Measurements from ENCODE around the gene GNA12. TPM values are rescaled to one million over a fixed set of nuclear protein-coding genes. Genes with fewer than 3 reads are reported as not detected.
A peak's percentile ranks its signal among the peaks of the same experiment; 100 is the strongest.

GNA12 gene
- total and polyA plus RNA-seq, 2 of the 4 experiments (the other 2 are of a cell fraction): 14.3 to 93.9 TPM

GRCh38 chr7:2680792-2681490, 163.2 kb downstream of the GNA12 start:
- Histone ChIP-seq H4K20me1 (ENCODE audit: insufficient read depth, low read length) (no peaks in the 10 kb centered on the region), H2BK20ac (ENCODE audit: low read depth, low read length) (no peak overlapping the region), H3K4me2 (ENCODE audit: low read depth, low read length) (no peak overlapping the region), H3K27me3 (ENCODE audit: control insufficient read depth, insufficient read depth, low read length) (peaks cover 3% of the 10 kb centered on the region; the same call in 1 of the 2 replicates), H3K4me1 (ENCODE audit: control insufficient read depth, insufficient read depth, low read length) (no peaks in the 10 kb centered on the region), H3K4ac (ENCODE audit: low read depth, low read length) (no peak overlapping the region), H3K9me3 (ENCODE audit: control insufficient read depth, insufficient read depth, low read length) (peaks cover 2% of the 10 kb centered on the region; the same call in 1 of the 2 replicates), H4K8ac (ENCODE audit: low read depth in 2 of 2, low read length in 2 of 2) (no peak overlapping the region), H4K91ac (ENCODE audit: insufficient read depth, low read depth, low read length) (no peak overlapping the region), H3K27ac (ENCODE audit: insufficient read depth, low read length) (no peak overlapping the region), H2AFZ (replicated peaks; ENCODE audit: low read length, poor library complexity) (peak overlapping the region; percentile 13), H3K36me3 (ENCODE audit: control insufficient read depth, insufficient read depth, low read length) (no peaks in the 10 kb centered on the region), H3K18ac (ENCODE audit: low read depth, low read length) (no peak overlapping the region), H2AK9ac (replicated peaks; ENCODE audit: low read depth, low read length, poor library complexity) (no peak overlapping the region), H3K56ac (ENCODE audit: extremely low read depth, insufficient read depth, low read length) (no peak overlapping the region), H2BK120ac (ENCODE audit: low read depth, low read length) (no peak overlapping the region), H3K9ac (ENCODE audit: low read depth, low read length) (no peak overlapping the region), H2AK5ac (ENCODE audit: low read depth, low read length) (no peak overlapping the region), H2BK15ac (ENCODE audit: low read depth, low read length) (no peak overlapping the region), H3K9me1 (ENCODE audit: insufficient read depth, low read length) (no peaks in the 10 kb centered on the region), H3K79me1 (ENCODE audit: low read depth in 1 of 2, low read length in 2 of 2) (no peaks in the 10 kb centered on the region), H3K14ac (replicated peaks; ENCODE audit: low read depth, low read length) (no peak overlapping the region), H3K23ac (ENCODE audit: low read depth, low read length) (no peak overlapping the region), H2BK5ac (ENCODE audit: low read depth, low read length, poor library complexity, severe bottlenecking) (no peak overlapping the region), H4K5ac (ENCODE audit: low read depth, low read length) (no peak overlapping the region), H3K4me3 (ENCODE audit: insufficient read depth, low read depth, low read length) (no peak overlapping the region)
- WGBS, 2 experiments (ENCODE audit: extremely low coverage in 2 of 2, insufficient read length in 1 of 2): 45% methylated on average over 15 of the region's 27 CpGs; no CpG with 5 or more reads in 1 of the 2 experiments
- ChIA-PET POLR2A (ENCODE audit: unreplicated experiment) (interaction anchor here (0.6 kb wide), 1 partner anchor 1383 kb away, joined by 3 read pairs; no protein-coding TSS in a partner anchor), CTCF (interaction anchor here (1.4 to 1.5 kb wide), 2 partner anchors 9 to 10 kb away, joined by 5 read pairs; no protein-coding TSS in a partner anchor)
- no TSS peak for BruUV-seq (replicated peaks)
- DNase-seq: peak; percentile 41
- peak; percentile 86 for ATAC-seq (ENCODE audit: low read depth)
- intact Hi-C loops (cut with micrococcal nuclease): loop anchor here (1.0 kb wide), 2 partner anchors 113 to 230 kb away; no protein-coding TSS in a partner anchor
- in situ Hi-C loops (cut with MboI; ENCODE audit: low sequenced_read_pairs): loop anchor here (25.0 kb wide), 1 partner anchor 481 kb away; no protein-coding TSS in a partner anchor
- dilution Hi-C loops (cut with HindIII; ENCODE audit: low sequenced_read_pairs, unreplicated experiment): no loop called here
- TF ChIP-seq CHD1 (IDR thresholded peaks at IDR 0.05; ENCODE audit: low read depth, low read length) (no peak), FOS (IDR thresholded peaks at IDR 0.05; ENCODE audit: low read depth, low read length) (no peak), CEBPB (IDR thresholded peaks at IDR 0.05; ENCODE audit: low read depth, low read length) (no peak), RCOR1 (IDR thresholded peaks at IDR 0.05; ENCODE audit: insufficient replicate concordance, low read length) (no peak), MAFK (IDR thresholded peaks at IDR 0.05; ENCODE audit: low read depth, low read length) (no peak), CTCF (conservative IDR thresholded peaks at IDR 0.05; ENCODE audit: low read depth, low read length) (peak; percentile 70), USF2 (IDR thresholded peaks at IDR 0.05; ENCODE audit: low read depth, low read length) (no peak), MAZ (IDR thresholded peaks at IDR 0.05; ENCODE audit: borderline replicate concordance, low read depth, low read length) (no peak), ELK1 (IDR thresholded peaks at IDR 0.05; ENCODE audit: borderline replicate concordance, low read depth, low read length) (no peak), MXI1 (IDR thresholded peaks at IDR 0.05; ENCODE audit: borderline replicate concordance, low read depth, low read length) (no peak), NFE2L2 (IDR thresholded peaks at IDR 0.05; ENCODE audit: low read depth, low read length) (no peak), POLR2A (IDR thresholded peaks at IDR 0.05; ENCODE audit: low read depth, low read length) (no peak), SMC3 (IDR thresholded peaks at IDR 0.05; ENCODE audit: low read depth, low read length) (peak; percentile 62), BHLHE40 (IDR thresholded peaks at IDR 0.05; ENCODE audit: low read depth, low read length) (no peak), RFX5 (IDR thresholded peaks at IDR 0.05; ENCODE audit: low read depth, low read length) (no peak)

Data from IMR-90 (cell line).